Spleen (tissue), 7 donors: ENCODE results near the gene C10orf105.

Source experiments
- CTCF ChIP-seq, 11 experiments: fragments of 200-600 bp in 7 of 11; fragments of 450-650 bp in 4 of 11; sonication (generic) in 4 of 11; IDR thresholded peaks in 8 of 11; conservative IDR thresholded peaks in 3 of 11; 1 replicate in 7 of 11; 2 replicates in 4 of 11; pipeline versions ENCODE4 v1.4.0 to v1.8.0; 2016 to 2021; ENCODE audit warnings: antibody characterized with exemption in 11 of 11, inconsistent platforms in 4 of 11, mild to moderate bottlenecking in 1 of 11
- POLR2A ChIP-seq, 3 donors: fragments of 450-650 bp; IDR thresholded peaks; one replicate each; pipeline ENCODE4 v1.5.1; 2017; ENCODE audit warnings: antibody characterized with exemption in 3 of 3, mild to moderate bottlenecking in 1 of 3
- donor health status: DM: no; HTN: no; CAD: no; lungs with moderate emphysema.
- donor health status: DM: no; HTN: no; CAD: no.
- donor health status: DM: no; HTN: no; CAD: no.

GRCh38 chr10:71700731-71701368 is 18.7 kb downstream of the C10orf105 start:
- TF ChIP-seq POLR2A (IDR thresholded peaks at IDR 0.05): no peak
- TF ChIP-seq CTCF (IDR thresholded peaks at IDR 0.05 in 8 of 11, conservative IDR thresholded peaks at IDR 0.05 in 3 of 11): no peak
